GM19043 (cell line): ENCODE data around the gene CENPQ.
"Not testable (repeated sequence)": the region's sequence is repeated elsewhere in the genome, so short reads cannot be mapped to it uniquely, and the experiment has no call there.

Experiments
- ATAC-seq: cut with Tn5 transposase; IDR thresholded peaks from one replicate; pipeline ENCODE4 v1.9.1; 2021; ENCODE audit warnings: low read depth; ENCODE audit not compliant: unreplicated experiment

The CENPQ gene

GRCh38 chr6:49462927-49463611, at the start of gene CENPQ, which contains the start of gene MMUT:
Gene CENPQ (plus strand): TSS chr6:49463370. CDS start chr6:49470177, 6,807 bp downstream.
Gene MMUT (minus strand): TSS chr6:49463253. CDS start chr6:49459466, 3,787 bp downstream.
- peak; percentile 97 for ATAC-seq

GRCh38 chr6:49415358-49415757, 47.8 kb upstream of the CENPQ start:
- no peak for ATAC-seq

GRCh38 chr6:49416195-49416594, 47.0 kb upstream of the CENPQ start:
- ATAC-seq = no peak

- ATAC-seq = no peak
Observed at GRCh38 chr6:49423817-49424216, 39.4 kb upstream of the CENPQ start.

- ATAC-seq = no peak
Observed at GRCh38 chr6:49430187-49430586, 33.0 kb upstream of the CENPQ start.

GRCh38 chr6:49430866-49431265, 32.3 kb upstream of the CENPQ start:
- ATAC-seq = no peak

GRCh38 chr6:49453221-49453620, 9.9 kb upstream of the CENPQ start:
- ATAC-seq = no peak

GRCh38 chr6:49454787-49455709, 8.1 kb upstream of the CENPQ start:
- no peak for ATAC-seq

GRCh38 chr6:49457771-49458170, 5.4 kb upstream of the CENPQ start:
- ATAC-seq = no peak

GRCh38 chr6:49462071-49462470, 1.1 kb upstream of the CENPQ start:
- ATAC-seq = no peak

GRCh38 chr6:49462599-49462926, 607 bp upstream of the CENPQ start:
- ATAC-seq = peak; percentile 1

GRCh38 chr6:49463612-49463967, 420 bp downstream of the CENPQ start:
- no peak for ATAC-seq

- ATAC-seq = no peak
Observed at GRCh38 chr6:49464691-49465090, 1.5 kb downstream of the CENPQ start.

- ATAC-seq = no peak
Observed at GRCh38 chr6:49468042-49468441, 4.9 kb downstream of the CENPQ start.

- not testable (repeated sequence) for ATAC-seq
Observed at GRCh38 chr6:49476564-49476963, 13.4 kb downstream of the CENPQ start.

- ATAC-seq = no peak
Observed at GRCh38 chr6:49479308-49479970, 16.3 kb downstream of the CENPQ start.

- not testable (repeated sequence) for ATAC-seq
Observed at GRCh38 chr6:49481846-49482245, 18.7 kb downstream of the CENPQ start.

GRCh38 chr6:49483380-49483779, 20.2 kb downstream of the CENPQ start:
- not testable (repeated sequence) for ATAC-seq

- ATAC-seq = no peak
Observed at GRCh38 chr6:49490633-49491032, 27.5 kb downstream of the CENPQ start.

GRCh38 chr6:49497304-49497703, 34.1 kb downstream of the CENPQ start:
- no peak for ATAC-seq

GRCh38 chr6:49499126-49499525, 36.0 kb downstream of the CENPQ start:
- no peak for ATAC-seq
